Body of pancreas (tissue), 4 donors: ENCODE results near the gene CCNY. TPM values are rescaled to one million over a fixed set of nuclear protein-coding genes. Genes with fewer than 3 reads are reported as not detected.
A peak's percentile ranks its signal among the peaks of the same experiment; 100 is the strongest.

Experiments used
- ATAC-seq: fragments of 150-250 bp; one replicate; pipeline ENCODE4 v1.9.1; 2016
- DNase-seq, 4 donors: peaks; one replicate each; pipeline ENCODE4 v3.0.0-alpha.2; 2019
- H3K27ac ChIP-seq, 4 donors: fragments of 200-600 bp; sonication (generic); 1 replicate in 3 of 4; 2 replicates in 1 of 4; pipeline versions ENCODE4 v1.5.1 to v1.6.1; 2016 to 2019; ENCODE audit warnings: mild to moderate bottlenecking in 1 of 4, mixed read lengths in 1 of 4, moderate library complexity in 1 of 4
- H3K27me3 ChIP-seq, 2 donors: fragments of 200-600 bp; sonication (generic); one replicate each; pipeline ENCODE4 v1.6.0; 2016; ENCODE audit warnings: mild to moderate bottlenecking in 1 of 2
- H3K36me3 ChIP-seq, 2 donors: fragments of 200-600 bp; sonication (generic); replicated peaks in 1 of 2; 2 replicates each; pipeline ENCODE4 v1.5.1; 2016; ENCODE audit warnings: low read depth in 2 of 2; ENCODE audit not compliant: insufficient read depth in 1 of 2
- H3K4me1 ChIP-seq: fragments of 200-600 bp; sonication (generic); one replicate; pipeline ENCODE4 v1.6.0; 2016
- H3K4me3 ChIP-seq, 2 donors: fragments of 200-600 bp; sonication (generic); 1 replicate in 1 of 2; 2 replicates in 1 of 2; pipeline ENCODE4 v1.5.1; 2016 to 2019
- H3K9me3 ChIP-seq, 3 donors: fragments of 200-600 bp; sonication (generic); 1 replicate in 2 of 3; 2 replicates in 1 of 3; pipeline ENCODE4 v1.5.1; 2016
- CTCF ChIP-seq, 7 experiments: fragments of 450-650 bp in 4 of 7; fragments of 200-600 bp in 3 of 7; sonication (generic) in 3 of 7; IDR thresholded peaks; one replicate each; pipeline ENCODE4 v1.5.1; 2016 to 2019; ENCODE audit warnings: antibody characterized with exemption in 7 of 7
- POLR2A ChIP-seq, 3 donors: fragments of 450-650 bp; IDR thresholded peaks; one replicate each; pipeline ENCODE4 v1.6.1; 2016; ENCODE audit warnings: antibody characterized with exemption in 3 of 3, mild to moderate bottlenecking in 2 of 3
- WGBS, 2 donors: methylation state at CpG; one replicate each; pipeline ENCODE4 v1.1.5; 2017; 5-methylcytosine and 5-hydroxymethylcytosine counted together
- intact Hi-C: fragments of 100-400 bp; cut with DNase I; formaldehyde crosslinking; loops from one replicate; pipeline ENCODE4 v1.15.1; 2023
- total RNA-seq, 2 donors: library from RNA; depleted of rRNA; stranded (reverse); fragments of >200 nt; gene quantifications; one replicate each; pipeline ENCODE4 v1.1.0, GENCODE V29; 2016

CCNY gene
- total RNA-seq, 2 donors from 2014 or later: 9.6 to 18.9 TPM

GRCh38 chr10:35359056-35359455, 22.7 kb downstream of the CCNY start:
- 74 to 78% methylated on average over 2 of the region's 2 CpGs for WGBS, 2 donors
- ATAC-seq: no peak
- intact Hi-C loops: loop anchor here (2.0 kb wide), 1 partner anchor 14 kb away; no protein-coding TSS in a partner anchor

GRCh38 chr10:35359873-35360272, 23.6 kb downstream of the CCNY start:
- Histone ChIP-seq H3K9me3 (no peaks in the 10 kb centered on the region), H3K36me3 (no peaks in the 10 kb centered on the region), H3K4me1 (peaks cover 17% of the 10 kb centered on the region), H3K4me3 (no peak overlapping the region), H3K27me3 (no peaks in the 10 kb centered on the region), H3K27ac (no peak overlapping the region)
- TF ChIP-seq CTCF (IDR thresholded peaks at IDR 0.05): no peak
- TF ChIP-seq POLR2A (IDR thresholded peaks at IDR 0.05): no peak
- ATAC-seq: no peak
- intact Hi-C loops: loop anchor here (2.0 kb wide), 1 partner anchor 15 kb away; no protein-coding TSS in a partner anchor
- DNase-seq: no peak
- WGBS, 2 donors: 94 to 98% methylated on average over 4 of the region's 4 CpGs

More at GRCh38 chr10:35359056-35359455, 22.7 kb downstream of the CCNY start:
- DNase-seq: no peak
- Histone ChIP-seq H3K27me3 (no peaks in the 10 kb centered on the region), H3K4me3 (no peak overlapping the region), H3K27ac (no peak overlapping the region), H3K36me3 (no peaks in the 10 kb centered on the region), H3K4me1 (peaks cover 8% of the 10 kb centered on the region), H3K9me3 (no peaks in the 10 kb centered on the region)
- TF ChIP-seq POLR2A (IDR thresholded peaks at IDR 0.05): no peak
- TF ChIP-seq CTCF (IDR thresholded peaks at IDR 0.05): no peak

- intact Hi-C loops: no loop called here
- Histone ChIP-seq H3K36me3 (no peaks in the 10 kb centered on the region), H3K4me1 (peaks cover 34% of the 10 kb centered on the region), H3K9me3 (no peaks in the 10 kb centered on the region), H3K27ac (no peak overlapping the region), H3K27me3 (no peaks in the 10 kb centered on the region), H3K4me3 (no peak overlapping the region)
- ATAC-seq: no peak
- WGBS, 2 donors: 93 to 95% methylated on average over 12 to 39 of the region's 41 CpGs
- TF ChIP-seq POLR2A (IDR thresholded peaks at IDR 0.05) (no peak), CTCF (IDR thresholded peaks at IDR 0.05) (no peak)
- no peak for DNase-seq
Measured at GRCh38 chr10:35362701-35363350, 26.5 kb downstream of the CCNY start.

- H3K9me3 ChIP-seq: no peaks in the 10 kb centered on the region
- H3K4me1 ChIP-seq: peaks cover 41% of the 10 kb centered on the region
- no peak for TF ChIP-seq CTCF (IDR thresholded peaks at IDR 0.05)
- TF ChIP-seq POLR2A (IDR thresholded peaks at IDR 0.05): no peak
- DNase-seq (no peak), ATAC-seq (no peak)
- intact Hi-C loops: no loop called here
- 94 to 98% methylated on average over 5 of the region's 5 CpGs for whole genome bisulfite sequencing, 2 donors
- H3K27me3 ChIP-seq: no peaks in the 10 kb centered on the region
- H3K4me3 ChIP-seq: no peak overlapping the region
- H3K27ac ChIP-seq: no peak overlapping the region
- H3K36me3 ChIP-seq: no peaks in the 10 kb centered on the region
Measured at GRCh38 chr10:35363587-35363986, 27.3 kb downstream of the CCNY start.

GRCh38 chr10:35364808-35365207, 28.5 kb downstream of the CCNY start:
- no peaks in the 10 kb centered on the region for H3K27me3 ChIP-seq
- peaks cover 54% of the 10 kb centered on the region for H3K4me1 ChIP-seq
- H3K9me3 ChIP-seq: no peaks in the 10 kb centered on the region
- intact Hi-C loops: no loop called here
- DNase-seq (no peak), ATAC-seq (peak; percentile 53)
- no peak overlapping the region for H3K4me3 ChIP-seq
- TF ChIP-seq POLR2A (IDR thresholded peaks at IDR 0.05) (no peak), CTCF (IDR thresholded peaks at IDR 0.05) (no peak)
- 11% methylated on average over 2 of the region's 2 CpGs for WGBS, 2 donors
- no peaks in the 10 kb centered on the region for H3K36me3 ChIP-seq
- peak overlapping the region in 2 of 4 donors; percentile 6 to 34 for H3K27ac ChIP-seq
